ENCODE data around the gene C1orf56.

GRCh38 chr1:151005729-151006319 lies 41.7 kb upstream of the C1orf56 start:
- no peak for TF ChIP-seq CTCF (IDR thresholded peaks at IDR 0.05)
- no peak for TF ChIP-seq POLR2A (IDR thresholded peaks at IDR 0.05)
